Loucy (cell line): ENCODE results near the gene SAMD8.

Experiments
- H2AFZ ChIP-seq: fragments of 200-600 bp; sonication (generic); 2 replicates; pipeline ENCODE4 v1.6.0; 2016; ENCODE audit warnings: antibody characterized with exemption, mild to moderate bottlenecking, low read length, moderate library complexity
- H3F3A ChIP-seq: fragments of 200-600 bp; 2 replicates; pipeline ENCODE4 v1.6.0; 2016; ENCODE audit warnings: antibody characterized with exemption, low read depth, mild to moderate bottlenecking
- H3K27me3 ChIP-seq: fragments of 200-600 bp; sonication (generic); 2 replicates; pipeline ENCODE4 v1.6.1; 2014; ENCODE audit warnings: low read length, mild to moderate bottlenecking; ENCODE audit not compliant: insufficient read depth, poor library complexity, severe bottlenecking
- H3K36me3 ChIP-seq: fragments of 200-600 bp; sonication (generic); 2 replicates; pipeline ENCODE4 v1.6.1; 2016; ENCODE audit warnings: low read length; ENCODE audit not compliant: insufficient read depth
- H3K4me1 ChIP-seq: fragments of 200-600 bp; sonication (generic); 2 replicates; pipeline ENCODE4 v1.5.1; 2014; ENCODE audit warnings: low read length, mild to moderate bottlenecking; ENCODE audit not compliant: insufficient read depth, poor library complexity, severe bottlenecking
- H3K4me2 ChIP-seq: fragments of 200-600 bp; sonication (generic); 2 replicates; pipeline ENCODE4 v1.6.0; 2014; ENCODE audit warnings: antibody characterized with exemption, low read length, low read depth, mild to moderate bottlenecking; ENCODE audit not compliant: poor library complexity, severe bottlenecking
- H3K4me3 ChIP-seq: fragments of 200-600 bp; sonication (generic); 2 replicates; pipeline ENCODE4 v1.5.1; 2014; ENCODE audit warnings: low read length, mild to moderate bottlenecking, mixed read lengths; ENCODE audit not compliant: poor library complexity, severe bottlenecking
- H3K79me2 ChIP-seq: fragments of 200-600 bp; sonication (generic); 2 replicates; pipeline ENCODE4 v1.6.1; 2014; ENCODE audit warnings: low read length; ENCODE audit not compliant: insufficient read depth
- H3K9ac ChIP-seq: fragments of 200-600 bp; sonication (generic); 2 replicates; pipeline ENCODE4 v1.6.0; 2014; ENCODE audit warnings: mild to moderate bottlenecking, low read depth, low read length, moderate library complexity; ENCODE audit not compliant: poor library complexity, severe bottlenecking
- H3K9me2 ChIP-seq: fragments of 200-600 bp; sonication (generic); replicated peaks from 2 replicates; pipeline ENCODE4 v1.6.1; 2016; ENCODE audit warnings: low read depth, low read length, mixed read lengths
- H3K9me3 ChIP-seq: fragments of 200-600 bp; sonication (generic); 2 replicates; pipeline ENCODE4 v1.6.1; 2014; ENCODE audit warnings: mild to moderate bottlenecking, antibody characterized with exemption, low read length, low read depth; ENCODE audit not compliant: insufficient read depth
- H4K20me1 ChIP-seq: fragments of 200-600 bp; sonication (generic); 2 replicates; pipeline ENCODE4 v1.6.0; 2014; ENCODE audit warnings: antibody characterized with exemption, low read length, mild to moderate bottlenecking; ENCODE audit not compliant: insufficient read depth, poor library complexity, severe bottlenecking
- CTCF ChIP-seq: fragments of 200-600 bp; sonication (generic); conservative IDR thresholded peaks from 2 replicates; pipeline ENCODE4 v1.5.1; 2014; ENCODE audit warnings: mild to moderate bottlenecking, antibody characterized with exemption, low read length
- EZH2phosphoT487 ChIP-seq: fragments of 200-600 bp; IDR thresholded peaks from 2 replicates; pipeline ENCODE4 v1.6.1; 2018; ENCODE audit warnings: antibody characterized with exemption, mild to moderate bottlenecking, moderate library complexity, borderline replicate concordance

The SAMD8 gene

GRCh38 chr10:75108684-75109458 lies 2.6 kb upstream of the SAMD8 start:
- Histone ChIP-seq H3K36me3 (no peaks in the 10 kb centered on the region), H3K9me2 (no peaks in the 10 kb centered on the region), H4K20me1 (peaks cover 12% of the 10 kb centered on the region), H3K4me2 (no peak overlapping the region), H3K27me3 (no peaks in the 10 kb centered on the region), H3K9ac (peak overlapping the region; percentile 15), H3K79me2 (peaks cover 23% of the 10 kb centered on the region), H3F3A (peaks cover 12% of the 10 kb centered on the region; the same call in 1 of the 2 replicates), H3K4me3 (no peak overlapping the region), H3K4me1 (peaks cover 24% of the 10 kb centered on the region), H3K9me3 (no peaks in the 10 kb centered on the region), H2AFZ (peak overlapping the region; percentile 37)
- no peak for TF ChIP-seq EZH2phosphoT487
- TF ChIP-seq CTCF: peak; percentile 70

- Histone ChIP-seq H3K79me2 (peaks cover 29% of the 10 kb centered on the region), H4K20me1 (peaks cover 18% of the 10 kb centered on the region), H3K9ac (peak overlapping the region; percentile 15), H3K4me3 (no peak overlapping the region), H3K27me3 (no peaks in the 10 kb centered on the region), H3K9me2 (no peaks in the 10 kb centered on the region), H3K4me1 (peaks cover 28% of the 10 kb centered on the region), H3K36me3 (no peaks in the 10 kb centered on the region), H3K9me3 (no peaks in the 10 kb centered on the region), H3F3A (peaks cover 12% of the 10 kb centered on the region; the same call in 1 of the 2 replicates), H3K4me2 (no peak overlapping the region), H2AFZ (no peak overlapping the region)
- TF ChIP-seq EZH2phosphoT487: no peak
- no peak for TF ChIP-seq CTCF
These were observed 2.0 kb upstream of the SAMD8 start for GRCh38 chr10:75109459-75109778.

GRCh38 chr10:75110006-75110632 lies 1.3 kb upstream of the SAMD8 start:
- Histone ChIP-seq H2AFZ (no peak overlapping the region; the same call in 1 of the 2 replicates), H3K27me3 (no peaks in the 10 kb centered on the region), H3K4me1 (peaks cover 35% of the 10 kb centered on the region), H3K4me3 (peak overlapping the region; percentile 91), H3K9ac (peak overlapping the region; percentile 86), H4K20me1 (peaks cover 24% of the 10 kb centered on the region), H3F3A (peaks cover 12% of the 10 kb centered on the region; the same call in 1 of the 2 replicates), H3K79me2 (peaks cover 36% of the 10 kb centered on the region), H3K9me2 (no peaks in the 10 kb centered on the region), H3K9me3 (no peaks in the 10 kb centered on the region), H3K4me2 (peak overlapping the region; percentile 76), H3K36me3 (no peaks in the 10 kb centered on the region)
- TF ChIP-seq CTCF (no peak), EZH2phosphoT487 (no peak)
